Ramos (cell line): ENCODE results near the gene NDUFA3.

Experiments
- in situ Hi-C: fragments of 300-500 bp; cut with MboI; formaldehyde crosslinking; loops from one replicate; pipeline ENCODE4 v1.14.3; 2022; ENCODE audit warnings: low sequenced_read_pairs; ENCODE audit not compliant: unreplicated experiment

Gene NDUFA3

DNA sequence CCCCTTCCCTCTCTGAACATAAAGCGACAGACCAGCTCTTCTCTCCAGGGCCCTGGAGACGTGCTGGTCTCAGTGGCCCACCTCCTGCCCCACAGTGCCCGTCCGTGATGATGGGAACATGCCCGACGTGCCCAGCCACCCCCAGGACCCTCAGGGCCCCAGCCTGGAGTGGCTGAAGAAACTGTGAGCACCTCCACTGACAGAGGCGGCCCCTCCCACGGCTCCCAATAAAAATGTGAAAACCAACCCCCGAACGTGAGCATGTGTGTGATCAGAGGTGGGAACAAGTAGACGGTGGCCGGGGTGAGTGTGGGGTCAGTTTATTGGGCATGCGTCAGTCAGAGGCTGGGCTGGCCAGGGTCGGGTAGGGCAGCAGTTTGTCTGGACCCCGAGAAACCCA is 4.1 kb downstream of the NDUFA3 start:
- in situ Hi-C loops, result no loop called here

DNA sequence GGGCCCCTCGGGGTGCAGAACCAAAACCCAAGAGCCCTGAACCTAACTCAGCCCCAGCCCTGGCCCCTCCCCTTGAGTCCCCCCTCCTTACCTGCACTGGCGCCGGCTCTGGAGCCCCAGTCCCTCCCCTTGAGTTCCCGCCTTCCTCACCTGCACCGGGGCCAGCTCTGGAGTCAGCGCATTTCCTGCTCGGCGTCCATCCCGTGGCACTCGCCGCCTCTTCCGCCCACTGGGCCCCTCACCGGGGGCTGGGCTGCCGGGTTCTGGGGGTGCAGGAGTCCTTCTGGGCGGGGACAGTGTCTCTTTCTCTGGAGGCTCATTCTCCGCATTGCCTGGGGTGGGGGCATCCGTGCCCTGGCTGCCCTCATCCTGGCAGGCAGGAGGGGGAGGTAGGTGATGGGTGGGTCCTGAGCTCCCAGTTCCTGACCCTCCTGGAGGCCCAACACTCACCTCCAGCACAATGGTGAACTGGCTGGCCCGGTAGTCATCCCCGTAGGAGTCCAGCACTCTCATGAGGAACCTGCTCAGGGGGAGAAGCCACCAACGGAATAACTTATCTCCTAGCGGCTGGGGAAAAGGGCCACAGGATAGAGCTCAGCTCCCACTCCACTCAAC is 5.3 kb downstream of the NDUFA3 start:
- in situ Hi-C loops, result no loop called here

DNA sequence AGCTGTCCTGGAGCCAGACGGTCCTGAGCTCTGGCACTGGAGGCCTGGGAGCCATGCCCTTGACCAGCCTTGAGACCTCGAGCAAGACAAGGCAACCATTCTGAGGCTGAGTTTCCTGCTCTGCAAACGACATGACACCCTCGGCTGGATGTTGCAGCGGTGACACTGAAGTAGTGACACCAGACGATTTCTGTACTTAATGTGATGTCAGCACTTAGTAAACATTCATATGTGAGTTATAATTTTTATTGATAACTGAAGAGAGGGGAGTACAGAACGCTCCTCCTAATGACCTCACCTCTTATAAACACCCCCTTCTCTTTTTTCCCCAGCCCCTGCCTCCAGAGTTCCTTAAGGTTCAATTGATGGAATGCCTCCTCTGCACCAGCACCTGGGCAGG is 5.8 kb downstream of the NDUFA3 start:
- in situ Hi-C loops, result no loop called here

DNA sequence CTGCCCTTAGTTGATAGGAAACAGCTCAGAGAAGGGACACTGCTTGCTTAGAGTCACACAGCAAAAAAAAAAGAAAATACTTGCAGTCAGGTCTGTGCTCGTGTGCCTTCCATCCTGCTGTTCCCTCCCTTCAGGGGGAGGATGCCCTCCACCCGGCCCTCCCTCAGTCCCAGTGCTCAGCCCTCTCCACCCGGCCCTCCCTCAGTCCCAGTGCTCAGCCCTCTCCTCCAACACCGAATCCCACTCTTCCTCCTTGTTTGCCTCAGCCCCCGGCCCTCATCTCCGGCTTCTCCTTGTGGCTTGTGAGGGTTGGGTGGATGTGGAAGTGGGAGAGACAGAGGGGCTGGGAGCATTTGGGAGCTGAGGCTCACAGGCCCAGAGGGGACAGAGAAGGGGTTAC is 7.0 kb downstream of the NDUFA3 start:
- in situ Hi-C loops, result no loop called here

DNA sequence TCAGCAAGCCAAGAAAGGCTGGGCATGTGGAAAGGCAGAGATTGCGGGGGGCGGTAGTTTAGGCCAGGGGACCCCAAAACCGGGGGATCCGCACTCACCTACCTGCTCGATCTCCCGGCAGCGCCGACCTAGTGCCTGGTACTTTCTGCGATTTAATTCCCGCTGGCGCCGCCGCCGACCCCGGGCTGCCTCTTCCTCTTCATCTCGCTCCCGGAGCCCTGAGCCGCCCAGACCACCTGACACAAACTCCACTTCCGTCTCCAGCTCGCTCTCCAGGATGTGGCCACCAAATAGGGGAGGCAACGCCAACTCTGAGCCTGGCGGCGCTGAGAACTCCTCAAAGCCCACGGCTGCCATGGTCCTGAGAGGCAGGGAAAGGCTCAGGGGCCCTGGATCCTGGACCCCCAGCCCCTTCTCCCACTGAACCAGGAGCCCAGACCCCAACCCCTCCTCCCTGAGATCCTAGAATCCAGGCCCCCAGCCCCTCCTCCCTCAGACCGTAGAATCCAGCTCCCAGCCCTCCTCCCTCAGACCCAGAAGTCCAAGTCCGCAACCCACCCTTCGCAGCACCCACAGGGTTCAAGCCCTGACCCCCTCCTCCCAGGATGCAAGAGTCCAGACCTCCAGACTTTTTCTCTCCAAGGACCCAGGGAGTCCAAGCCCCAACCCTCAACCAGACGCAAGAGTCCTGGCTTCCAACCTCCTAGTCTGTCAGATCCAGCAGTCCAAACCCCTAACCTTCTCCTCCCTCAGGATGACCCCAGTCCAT is 11.9 kb downstream of the NDUFA3 start:
- in situ Hi-C loops, result no loop called here

DNA sequence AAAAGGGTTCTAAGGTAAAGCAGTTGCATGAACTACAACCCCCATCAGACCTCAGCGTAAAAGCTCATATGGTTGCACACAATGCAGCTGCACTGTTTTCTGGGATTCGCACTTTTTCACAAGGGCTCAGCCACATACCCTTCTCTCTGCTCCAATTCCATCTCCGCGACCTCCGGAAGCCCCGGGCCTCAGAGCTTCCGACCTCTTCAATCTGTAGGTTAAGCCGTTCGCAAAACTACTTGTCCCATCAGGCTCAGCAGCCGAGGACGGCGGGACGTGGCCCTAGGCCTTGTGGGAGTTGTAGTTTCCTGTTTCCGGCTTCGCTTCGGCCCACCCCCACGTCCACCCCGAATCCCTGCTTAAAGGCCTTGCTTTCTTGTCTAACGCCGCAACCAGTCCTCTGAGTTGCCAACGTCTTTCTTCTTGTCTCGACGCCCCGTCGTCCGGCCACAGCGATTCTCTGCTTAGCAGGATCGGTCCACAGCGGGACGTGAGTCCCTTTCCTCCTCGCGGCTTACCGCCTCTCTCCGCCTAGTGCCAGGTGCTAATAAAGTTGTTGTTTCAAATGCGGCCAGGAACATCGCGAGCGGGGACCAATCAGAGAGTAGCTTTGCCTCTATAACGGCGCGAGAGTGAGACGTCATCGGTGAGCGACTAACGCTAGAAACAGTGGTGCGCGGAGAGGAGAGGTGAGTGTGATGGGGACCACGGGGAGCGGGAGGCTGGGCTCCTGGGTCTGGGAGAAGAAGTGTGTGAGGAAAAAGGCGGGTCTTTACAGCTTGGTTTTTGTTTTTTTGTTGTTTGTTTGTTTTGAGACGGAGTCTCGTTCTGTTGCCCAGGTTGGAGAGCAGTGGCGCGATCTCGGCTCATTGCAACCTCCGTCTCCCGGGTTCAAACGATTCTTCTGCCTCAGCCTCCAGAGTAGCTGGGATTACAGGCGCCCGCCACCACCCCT is 12.7 kb downstream of the NDUFA3 start, which contains the start of the genes PRPF31 and TFPT:
TSS of gene PRPF31 (plus strand) at position 646 of the 955 bp plus-strand sequence. CDS start 2,525 bp downstream, outside the sequence.
TSS of gene TFPT (minus strand) at position 549 of the 955 bp plus-strand sequence. CDS start at position 161, 388 bp downstream.
- in situ Hi-C loops, result no loop called here

DNA sequence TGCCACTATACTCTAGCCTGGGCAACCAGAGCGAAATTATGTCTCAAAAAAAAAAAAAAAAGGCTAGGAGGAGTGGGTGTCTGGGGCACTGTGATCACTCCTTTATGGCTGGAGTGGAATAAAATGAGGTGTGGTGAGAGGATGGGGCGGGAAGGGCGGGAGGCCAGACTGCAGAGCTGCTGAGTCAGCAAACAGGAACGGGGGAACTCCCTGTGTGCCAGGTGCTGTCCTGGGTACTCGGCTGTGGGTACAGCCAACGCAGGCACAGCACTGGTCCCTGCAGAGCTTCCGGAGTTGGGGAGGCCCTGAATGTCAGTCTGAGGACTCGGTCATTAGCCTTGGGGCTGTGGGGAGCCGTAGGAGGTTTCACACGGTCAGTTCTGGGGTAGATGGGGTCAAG is 18.6 kb downstream of the NDUFA3 start:
- in situ Hi-C loops, result no loop called here

DNA sequence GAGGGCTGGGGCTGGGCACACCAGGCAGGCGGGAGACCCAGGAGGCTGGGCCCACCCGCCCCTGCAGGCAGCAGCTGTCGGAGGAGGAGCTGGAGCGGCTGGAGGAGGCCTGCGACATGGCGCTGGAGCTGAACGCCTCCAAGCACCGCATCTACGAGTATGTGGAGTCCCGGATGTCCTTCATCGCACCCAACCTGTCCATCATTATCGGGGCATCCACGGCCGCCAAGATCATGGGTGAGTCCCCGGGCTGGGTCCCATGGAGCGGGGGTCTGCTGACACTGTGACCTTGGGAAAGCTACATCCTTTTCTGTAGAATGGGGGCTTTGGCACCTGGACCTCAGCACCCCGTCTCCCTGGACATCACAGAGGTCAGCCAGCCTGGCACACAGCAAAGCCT is 21.0 kb downstream of the NDUFA3 start:
- in situ Hi-C loops, result no loop called here

DNA sequence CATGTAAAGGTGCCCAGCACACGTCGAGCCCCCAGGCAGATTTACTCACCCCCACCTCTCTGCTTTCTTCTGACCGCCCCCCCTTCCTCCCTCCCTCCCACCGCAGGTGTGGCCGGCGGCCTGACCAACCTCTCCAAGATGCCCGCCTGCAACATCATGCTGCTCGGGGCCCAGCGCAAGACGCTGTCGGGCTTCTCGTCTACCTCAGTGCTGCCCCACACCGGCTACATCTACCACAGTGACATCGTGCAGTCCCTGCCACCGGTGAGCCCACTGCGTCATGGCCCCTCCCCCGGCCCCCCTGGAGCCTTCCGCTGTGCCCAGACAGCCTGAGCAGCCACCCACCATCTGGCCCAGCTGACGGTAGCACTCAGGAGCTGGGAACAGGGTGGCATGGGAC is 21.7 kb downstream of the NDUFA3 start:
- in situ Hi-C loops, result no loop called here

DNA sequence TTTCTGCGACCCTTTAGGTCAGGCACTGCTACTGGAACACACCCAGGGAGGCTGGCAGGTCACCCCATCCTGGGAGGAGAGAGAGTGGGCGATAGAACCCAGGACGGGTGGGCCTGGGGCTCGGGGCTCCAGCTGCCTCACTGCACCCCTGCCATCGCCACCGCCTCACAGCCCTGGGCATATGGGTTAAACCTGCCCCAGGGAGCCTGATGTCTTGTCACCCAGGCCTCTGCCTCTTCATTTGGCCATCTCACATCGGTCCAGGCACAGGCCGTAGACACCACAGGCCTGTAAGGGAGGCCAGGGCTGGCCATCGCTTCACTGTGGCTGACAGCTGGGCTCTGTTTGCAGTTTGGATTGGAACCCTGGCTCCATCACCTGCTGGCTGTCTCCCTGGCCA is 23.1 kb downstream of the NDUFA3 start:
- in situ Hi-C loops, result no loop called here

DNA sequence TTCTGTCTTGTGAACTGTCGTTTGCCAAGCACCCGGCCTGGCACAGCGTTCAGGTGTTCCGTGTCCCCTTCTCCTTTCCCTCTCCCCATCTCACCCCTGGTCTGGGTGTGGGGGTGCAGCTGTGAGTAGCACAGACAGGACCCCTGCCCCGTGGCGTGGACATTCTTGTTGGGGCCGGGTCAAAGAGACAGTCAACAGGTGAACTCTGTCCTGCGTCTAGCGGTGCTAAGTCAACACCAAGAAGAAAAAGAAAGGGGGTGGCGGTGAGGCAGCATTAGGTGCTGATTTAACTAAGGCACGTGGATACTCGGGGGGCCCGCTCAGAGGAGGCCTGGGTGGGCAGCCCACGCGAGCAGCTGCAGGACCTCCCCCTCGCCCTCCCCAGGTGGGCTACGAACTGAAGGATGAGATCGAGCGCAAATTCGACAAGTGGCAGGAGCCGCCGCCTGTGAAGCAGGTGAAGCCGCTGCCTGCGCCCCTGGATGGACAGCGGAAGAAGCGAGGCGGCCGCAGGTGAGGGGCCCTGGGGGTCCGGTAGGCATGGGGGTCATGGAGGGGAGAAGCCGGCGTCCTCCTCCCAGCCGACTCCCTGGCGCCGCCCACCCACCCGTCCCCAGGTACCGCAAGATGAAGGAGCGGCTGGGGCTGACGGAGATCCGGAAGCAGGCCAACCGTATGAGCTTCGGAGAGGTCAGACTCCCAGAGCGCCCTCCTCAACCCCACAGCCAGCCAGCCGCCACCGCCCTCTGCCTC is 25.2 kb downstream of the NDUFA3 start:
- in situ Hi-C loops, result no loop called here

DNA sequence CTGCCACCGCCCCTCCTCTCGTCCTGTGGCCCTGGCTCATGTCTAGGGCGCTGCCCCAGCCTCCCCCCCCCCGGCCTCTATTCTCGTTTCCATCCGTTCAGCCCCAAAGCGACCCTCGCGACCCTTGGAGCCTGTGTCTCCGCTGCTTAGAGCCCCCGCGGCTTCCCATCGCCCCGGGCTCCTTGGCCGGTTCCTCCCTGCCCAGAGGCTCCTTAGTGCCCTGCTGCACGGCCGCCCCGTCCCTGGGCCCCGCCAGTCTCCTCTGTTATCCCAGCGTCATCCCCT is 25.7 kb downstream of the NDUFA3 start:
- in situ Hi-C loops, result no loop called here

DNA sequence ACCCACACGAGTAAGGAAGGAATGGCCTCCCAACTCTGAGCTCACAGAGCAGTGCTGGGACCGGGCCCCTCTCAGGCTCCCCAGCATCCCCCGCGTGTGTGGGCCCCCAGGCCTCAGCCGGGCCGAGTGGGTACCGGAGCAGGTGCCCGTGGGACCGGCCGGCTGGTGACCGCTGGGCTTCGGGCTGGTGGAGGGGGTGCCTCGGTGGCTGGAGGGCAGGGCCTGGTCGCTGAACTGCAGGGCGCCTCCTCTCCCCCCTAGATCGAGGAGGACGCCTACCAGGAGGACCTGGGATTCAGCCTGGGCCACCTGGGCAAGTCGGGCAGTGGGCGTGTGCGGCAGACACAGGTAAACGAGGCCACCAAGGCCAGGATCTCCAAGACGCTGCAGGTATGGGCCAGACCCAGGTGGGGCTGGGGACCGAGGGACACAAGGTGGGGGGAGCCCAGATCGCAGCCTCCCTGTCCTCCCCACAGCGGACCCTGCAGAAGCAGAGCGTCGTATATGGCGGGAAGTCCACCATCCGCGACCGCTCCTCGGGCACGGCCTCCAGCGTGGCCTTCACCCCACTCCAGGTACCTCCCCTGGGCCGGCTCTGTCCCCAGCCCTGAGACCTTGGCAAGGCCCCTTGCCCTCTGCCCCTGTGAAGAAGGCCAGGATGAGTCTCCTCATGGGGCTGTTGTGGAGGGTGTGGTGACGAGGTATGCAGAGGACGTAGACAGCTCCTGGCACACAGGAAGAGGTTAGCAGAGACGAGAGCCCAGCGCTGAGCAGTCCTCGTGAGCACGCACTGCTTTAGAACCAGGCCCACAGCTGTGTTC is 26.4 kb downstream of the NDUFA3 start:
- in situ Hi-C loops, result no loop called here

DNA sequence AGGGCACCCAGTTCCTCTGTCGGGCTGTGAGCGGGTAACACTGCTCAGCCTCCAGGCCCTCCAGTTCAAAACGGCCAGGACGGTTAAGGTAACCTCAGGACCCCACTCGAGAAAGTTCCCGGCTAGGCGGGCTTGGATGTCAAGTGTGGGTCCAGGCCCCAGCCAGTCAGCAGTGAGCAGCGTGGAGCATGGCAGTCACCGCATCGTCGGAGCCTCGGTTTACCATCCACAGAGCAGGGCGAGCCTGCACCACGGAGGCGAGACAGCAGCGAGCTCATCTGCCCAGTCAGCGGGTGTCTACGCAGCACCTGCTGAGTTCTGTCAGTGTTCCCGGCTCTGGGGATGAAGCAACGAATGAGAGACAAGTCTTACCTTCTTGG is 27.0 kb downstream of the NDUFA3 start:
- in situ Hi-C loops, result no loop called here

DNA sequence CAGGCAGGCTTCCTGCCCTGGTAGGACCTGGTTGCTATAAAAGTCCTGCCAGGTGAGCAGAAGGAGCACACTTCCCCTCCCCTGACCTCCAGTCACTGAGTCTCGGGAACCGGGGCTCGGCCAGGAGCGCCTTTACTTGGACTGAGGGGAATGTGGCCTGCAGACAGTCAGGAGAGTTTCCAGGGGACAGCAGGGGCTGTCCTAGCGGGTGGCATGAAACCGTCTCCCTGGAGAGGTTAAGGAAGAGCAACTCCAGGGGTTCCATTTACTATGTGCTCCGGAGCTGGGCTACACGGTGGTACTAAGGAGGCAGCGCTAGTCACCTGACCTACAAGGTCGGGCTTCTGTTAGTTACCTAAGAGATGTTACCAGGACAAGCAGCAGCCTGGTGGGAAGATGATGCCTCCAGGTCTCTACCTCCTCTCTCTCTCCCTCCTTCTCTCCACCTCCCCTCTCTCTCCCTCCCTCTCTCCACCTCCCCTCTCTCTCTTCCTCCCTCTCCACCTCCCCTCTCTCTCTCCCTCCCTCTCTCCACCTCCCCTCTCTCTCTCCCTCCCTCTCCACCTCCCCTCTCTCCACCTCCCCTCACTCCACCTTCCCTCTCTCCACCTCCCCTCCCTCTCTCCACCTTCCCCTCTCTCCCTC is 30.8 kb downstream of the NDUFA3 start:
- in situ Hi-C loops, result no loop called here

DNA sequence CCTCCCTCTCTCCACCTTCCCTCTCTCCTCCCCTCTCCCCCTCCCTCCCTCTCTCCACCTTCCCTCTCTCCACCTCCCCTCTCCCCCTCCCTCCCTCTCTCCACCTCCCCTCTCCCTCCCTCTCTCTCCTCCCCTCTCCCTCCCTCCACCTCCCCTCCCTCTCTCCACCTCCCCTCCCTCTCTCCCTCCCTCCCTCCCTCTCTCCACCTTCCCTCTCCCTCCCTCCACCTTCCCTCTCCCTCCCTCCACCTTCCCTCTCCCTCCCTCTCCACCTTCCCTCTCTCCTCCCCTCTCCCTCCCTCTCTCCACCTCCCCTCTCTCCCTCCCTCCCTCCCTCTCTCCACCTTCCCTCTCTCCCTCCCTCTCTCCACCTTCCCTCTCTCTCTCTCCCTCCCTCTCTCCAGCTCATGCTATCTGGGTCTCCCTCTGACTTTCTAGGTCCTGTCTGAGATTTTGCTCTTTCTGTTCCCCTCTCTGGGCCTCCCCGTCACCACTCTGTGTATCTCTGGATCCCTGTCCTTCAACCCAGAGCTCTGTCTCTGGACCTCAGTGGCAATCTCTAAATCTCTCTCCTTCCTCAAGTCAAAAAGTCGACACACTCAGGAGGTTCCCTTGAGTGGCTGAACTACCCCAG is 31.4 kb downstream of the NDUFA3 start:
- in situ Hi-C loops, result no loop called here

DNA sequence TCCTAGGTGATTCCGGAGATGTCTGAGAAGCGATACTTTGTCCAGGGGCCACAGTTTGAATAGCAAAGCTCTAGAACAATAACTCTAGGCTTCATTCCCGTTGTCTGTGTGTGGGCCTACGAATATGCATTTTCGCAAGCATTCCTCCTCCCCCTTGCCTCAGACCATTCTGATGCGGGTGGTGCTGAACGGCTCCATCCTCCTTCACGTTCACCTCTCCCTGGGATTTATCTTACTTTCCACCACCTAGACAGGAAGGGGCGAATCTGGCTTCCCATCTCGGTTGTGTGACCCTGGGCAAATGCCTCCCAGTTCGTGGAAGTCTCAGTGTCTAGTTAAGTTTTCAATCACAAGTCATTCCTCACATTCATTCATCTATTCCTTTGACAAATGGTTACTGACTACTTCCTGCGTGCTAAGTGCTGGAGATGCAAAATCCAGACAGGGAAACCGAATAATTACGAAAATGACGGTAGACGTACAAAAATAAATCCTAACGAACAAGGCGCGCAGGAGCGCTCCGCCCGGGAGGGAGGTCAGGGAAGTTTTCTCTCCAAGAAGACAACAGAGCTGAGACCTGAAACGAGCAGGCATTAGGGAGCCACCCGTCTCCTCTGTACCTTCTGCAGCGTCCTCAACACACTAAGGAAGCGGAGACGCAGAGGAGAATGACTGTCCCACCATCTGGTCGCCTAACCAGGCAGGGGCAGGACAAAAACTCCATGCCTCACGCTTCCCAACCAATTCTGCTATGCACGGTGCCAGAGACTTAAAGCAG is 33.6 kb downstream of the NDUFA3 start:
- in situ Hi-C loops, result no loop called here
